HepG2 (cell line): Measurements from ENCODE around the gene SLC50A1. TPM values are rescaled to one million over a fixed set of nuclear protein-coding genes. Genes with fewer than 3 reads are reported as not detected.

Experiments used
- ETV6 ChIP-seq: sonication (generic); formaldehyde crosslinking; conservative IDR thresholded peaks from 2 replicates; pipeline ENCODE4 v1.4.0; 2020; ENCODE audit warnings: missing genetic modification reagents
- FOXJ3 ChIP-seq: sonication (generic); formaldehyde crosslinking; IDR thresholded peaks from 2 replicates; pipeline ENCODE4 v1.4.0; 2020; ENCODE audit warnings: missing genetic modification reagents, mild to moderate bottlenecking, borderline replicate concordance
- FOXP1 ChIP-seq, 2 experiments: fragments of 450-650 bp in 1 of 2; IDR thresholded peaks; 2 replicates each; pipeline ENCODE4 v1.6.1; 2017 to 2018; ENCODE audit warnings: antibody characterized with exemption in 1 of 2
- NFE2L1 ChIP-seq: sonication (generic); formaldehyde crosslinking; IDR thresholded peaks from 2 replicates; pipeline ENCODE4 v1.4.0; 2020; ENCODE audit warnings: missing genetic modification reagents, mild to moderate bottlenecking, borderline replicate concordance
- NFKBIZ ChIP-seq: IDR thresholded peaks from 2 replicates; pipeline ENCODE4 v1.6.1; 2018; ENCODE audit warnings: missing genetic modification reagents, missing compliant biosample characterization
- NR2F6 ChIP-seq, 2 experiments: IDR thresholded peaks; 2 replicates each; pipeline ENCODE4 v1.6.1; 2016; ENCODE audit warnings: antibody characterized with exemption in 1 of 2, mild to moderate bottlenecking in 1 of 2
- POGK ChIP-seq: sonication (generic); formaldehyde crosslinking; conservative IDR thresholded peaks from 2 replicates; pipeline ENCODE4 v1.8.0; 2022; ENCODE audit warnings: mild to moderate bottlenecking, moderate library complexity, missing genetic modification reagents
- RELA ChIP-seq: sonication (generic); formaldehyde crosslinking; IDR thresholded peaks from 2 replicates; pipeline ENCODE4 v1.4.0; 2020; ENCODE audit warnings: missing genetic modification reagents
- SRY ChIP-seq: sonication (generic); formaldehyde crosslinking; IDR thresholded peaks from 2 replicates; pipeline ENCODE4 v1.8.0; 2022; ENCODE audit warnings: mild to moderate bottlenecking, missing genetic modification reagents
- ZNF253 ChIP-seq: sonication (generic); formaldehyde crosslinking; IDR thresholded peaks from 2 replicates; pipeline ENCODE4 v1.8.0; 2022; ENCODE audit warnings: mild to moderate bottlenecking, missing genetic modification reagents, borderline replicate concordance
- ZNF605 ChIP-seq: sonication (generic); formaldehyde crosslinking; IDR thresholded peaks from 2 replicates; pipeline ENCODE4 v1.8.0; 2022; ENCODE audit warnings: mild to moderate bottlenecking, missing genetic modification reagents
- ZNF616 ChIP-seq: sonication (generic); formaldehyde crosslinking; IDR thresholded peaks from 2 replicates; pipeline ENCODE4 v1.5.0; 2020; ENCODE audit warnings: low read depth, mild to moderate bottlenecking, missing genetic modification reagents
- ZNF709 ChIP-seq: sonication (generic); formaldehyde crosslinking; IDR thresholded peaks from 2 replicates; pipeline ENCODE4 v1.5.0; 2020; ENCODE audit warnings: mild to moderate bottlenecking, missing genetic modification reagents
- ZNF770 ChIP-seq: sonication (generic); formaldehyde crosslinking; IDR thresholded peaks from 2 replicates; pipeline ENCODE4 v1.5.0; 2020; ENCODE audit warnings: mild to moderate bottlenecking, missing genetic modification reagents
- polyA plus RNA-seq, 8 experiments: library from polyadenylated mRNA; depleted of rRNA in 3 of 8; stranded (reverse) in 7 of 8; unstranded in 1 of 8; fragments of >200 nt; fragmentation: Illumina TruSeq in 4 of 8; extraction: Trizol in 4 of 8; gene quantifications; 2 replicates each; pipeline versions ENCODE4 v1.2.1 to v1.2.3, GENCODE V29; 2011 to 2016; ENCODE audit warnings: low read depth in 4 of 8, missing spikeins in 1 of 8, mixed read lengths in 1 of 8; ENCODE audit not compliant: insufficient read depth in 1 of 8
- total RNA-seq, 5 experiments: library from RNA; depleted of rRNA; stranded (reverse); fragments of >200 nt; fragmentation: Illumina TruSeq; extraction: Trizol; gene quantifications; 2 replicates each; pipeline ENCODE4 v1.2.3, GENCODE V29; 2016; ENCODE audit warnings: low read depth in 1 of 5
- TF ChIP-seq, protein P1 (sequence below): sonication (generic); formaldehyde crosslinking; IDR thresholded peaks from 2 replicates; pipeline ENCODE4 v1.4.0; 2020; ENCODE audit warnings: missing genetic modification reagents, low read depth, mild to moderate bottlenecking, borderline replicate concordance
- TF ChIP-seq, protein P2 (sequence below): sonication (generic); formaldehyde crosslinking; IDR thresholded peaks from 2 replicates; pipeline ENCODE4 v1.4.0; 2020; ENCODE audit warnings: missing genetic modification reagents
- TF ChIP-seq, protein P3 (sequence below): IDR thresholded peaks from 2 replicates; pipeline ENCODE4 v1.6.1; 2016; ENCODE audit warnings: missing biosample characterization, missing genetic modification reagents, low read depth
- TF ChIP-seq, protein P4 (sequence below): sonication (generic); formaldehyde crosslinking; IDR thresholded peaks from 2 replicates; pipeline ENCODE4 v1.5.0; 2020; ENCODE audit warnings: mild to moderate bottlenecking, missing genetic modification reagents, borderline replicate concordance

The SLC50A1 gene
- total and polyA plus RNA-seq, 2 of the 13 experiments (the other 11 are each of a cell fraction or from before 2014, with no cell fraction given): 22.5 to 46.8 TPM

DNA sequence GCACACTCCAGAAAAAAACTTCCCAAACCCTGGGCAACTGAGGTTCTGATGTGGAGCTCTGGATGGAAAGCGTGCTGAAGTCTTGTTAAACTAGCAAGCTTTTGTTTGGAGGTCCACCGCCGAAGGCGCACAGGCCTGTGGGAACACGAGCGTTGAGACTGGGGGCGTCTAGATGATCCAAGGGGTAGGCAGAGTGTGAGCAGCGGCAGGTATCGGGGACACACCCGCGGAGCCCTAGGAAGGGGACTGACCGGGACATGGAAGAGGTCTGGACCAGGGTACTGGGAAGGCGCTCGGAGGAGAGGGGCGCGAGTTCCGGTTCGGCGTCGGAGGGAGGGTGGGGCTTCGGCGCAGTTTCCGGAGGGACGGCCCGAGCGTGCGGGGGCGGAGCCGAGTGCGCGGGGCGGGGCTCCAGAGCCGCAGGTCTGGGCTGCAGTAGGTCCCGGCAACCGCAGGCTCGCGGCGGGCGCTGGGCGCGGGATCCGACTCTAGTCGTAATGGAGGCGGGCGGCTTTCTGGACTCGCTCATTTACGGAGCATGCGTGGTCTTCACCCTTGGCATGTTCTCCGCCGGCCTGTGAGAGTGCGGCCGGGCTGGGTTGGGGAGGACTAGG lies at the start of gene SLC50A1 (continued):
- TF ChIP-seq, protein P1, sequence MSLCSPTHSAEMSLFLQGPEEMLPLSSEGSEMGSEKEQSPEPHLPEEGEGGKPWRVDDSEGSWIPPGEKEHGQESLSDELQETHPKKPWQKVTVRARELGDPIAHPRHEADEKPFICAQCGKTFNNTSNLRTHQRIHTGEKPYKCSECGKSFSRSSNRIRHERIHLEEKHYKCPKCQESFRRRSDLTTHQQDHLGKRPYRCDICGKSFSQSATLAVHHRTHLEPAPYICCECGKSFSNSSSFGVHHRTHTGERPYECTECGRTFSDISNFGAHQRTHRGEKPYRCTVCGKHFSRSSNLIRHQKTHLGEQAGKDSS (CRISPR knock-in tag): peak; percentile 69; the same call in 1 of the 2 replicates
- TF ChIP-seq NFKBIZ: no peak
- no peak for TF ChIP-seq NR2F6 (IDR thresholded peaks at IDR 0.05)
- TF ChIP-seq NR2F6 (CRISPR knock-in tag; IDR thresholded peaks at IDR 0.05): peak; percentile 39
- peak; percentile 67; the same call in 1 of the 2 replicates for TF ChIP-seq ZNF709 (CRISPR knock-in tag)
- TF ChIP-seq RELA: peak; percentile 35; the same call in 1 of the 2 replicates
- no peak for TF ChIP-seq FOXJ3 (CRISPR knock-in tag)
- TF ChIP-seq ZNF605 (CRISPR knock-in tag): peak; percentile 96
- TF ChIP-seq, protein P2, sequence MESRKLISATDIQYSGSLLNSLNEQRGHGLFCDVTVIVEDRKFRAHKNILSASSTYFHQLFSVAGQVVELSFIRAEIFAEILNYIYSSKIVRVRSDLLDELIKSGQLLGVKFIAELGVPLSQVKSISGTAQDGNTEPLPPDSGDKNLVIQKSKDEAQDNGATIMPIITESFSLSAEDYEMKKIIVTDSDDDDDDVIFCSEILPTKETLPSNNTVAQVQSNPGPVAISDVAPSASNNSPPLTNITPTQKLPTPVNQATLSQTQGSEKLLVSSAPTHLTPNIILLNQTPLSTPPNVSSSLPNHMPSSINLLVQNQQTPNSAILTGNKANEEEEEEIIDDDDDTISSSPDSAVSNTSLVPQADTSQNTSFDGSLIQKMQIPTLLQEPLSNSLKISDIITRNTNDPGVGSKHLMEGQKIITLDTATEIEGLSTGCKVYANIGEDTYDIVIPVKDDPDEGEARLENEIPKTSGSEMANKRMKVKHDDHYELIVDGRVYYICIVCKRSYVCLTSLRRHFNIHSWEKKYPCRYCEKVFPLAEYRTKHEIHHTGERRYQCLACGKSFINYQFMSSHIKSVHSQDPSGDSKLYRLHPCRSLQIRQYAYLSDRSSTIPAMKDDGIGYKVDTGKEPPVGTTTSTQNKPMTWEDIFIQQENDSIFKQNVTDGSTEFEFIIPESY (CRISPR knock-in tag): no peak
- TF ChIP-seq ZNF616 (CRISPR knock-in tag): 0 out of 2 replicates have a peak, but pooled peaks have one; percentile 39
- peak; percentile 6; the same call in 1 of the 2 replicates for TF ChIP-seq ZNF770 (CRISPR knock-in tag)
- TF ChIP-seq SRY (CRISPR knock-in tag): peak; percentile 65; the same call in 1 of the 2 replicates
- no peak for TF ChIP-seq NFE2L1
- TF ChIP-seq ETV6 (CRISPR knock-in tag): no peak
- no peak for TF ChIP-seq FOXP1 (IDR thresholded peaks at IDR 0.05)
- no peak for TF ChIP-seq FOXP1 (CRISPR knock-in tag; IDR thresholded peaks at IDR 0.05)
- TF ChIP-seq, protein P3, sequence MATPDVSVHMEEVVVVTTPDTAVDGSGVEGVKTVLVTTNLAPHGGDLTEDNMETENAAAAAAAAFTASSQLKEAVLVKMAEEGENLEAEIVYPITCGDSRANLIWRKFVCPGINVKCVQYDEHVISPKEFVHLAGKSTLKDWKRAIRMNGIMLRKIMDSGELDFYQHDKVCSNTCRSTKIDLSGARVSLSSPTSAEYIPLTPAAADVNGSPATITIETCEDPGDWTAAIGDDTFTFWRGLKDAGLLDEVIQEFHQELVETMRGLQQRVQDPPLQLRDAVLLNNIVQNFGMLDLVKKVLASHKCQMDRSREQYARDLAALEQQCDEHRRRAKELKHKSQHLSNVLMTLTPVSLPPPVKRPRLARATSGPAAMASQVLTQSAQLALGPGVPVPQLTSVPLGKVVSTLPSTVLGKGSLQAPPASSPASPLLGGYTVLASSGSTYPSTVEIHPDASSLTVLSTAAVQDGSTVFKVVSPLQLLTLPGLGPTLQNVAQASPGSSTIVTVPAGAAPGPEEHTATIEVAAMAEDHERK (CRISPR knock-in tag): 0 out of 2 replicates have a peak, but pooled peaks have one; percentile 27
- TF ChIP-seq ZNF253 (CRISPR knock-in tag): no peak
- TF ChIP-seq POGK: peak; percentile 45; the same call in 1 of the 2 replicates
- TF ChIP-seq, protein P4, sequence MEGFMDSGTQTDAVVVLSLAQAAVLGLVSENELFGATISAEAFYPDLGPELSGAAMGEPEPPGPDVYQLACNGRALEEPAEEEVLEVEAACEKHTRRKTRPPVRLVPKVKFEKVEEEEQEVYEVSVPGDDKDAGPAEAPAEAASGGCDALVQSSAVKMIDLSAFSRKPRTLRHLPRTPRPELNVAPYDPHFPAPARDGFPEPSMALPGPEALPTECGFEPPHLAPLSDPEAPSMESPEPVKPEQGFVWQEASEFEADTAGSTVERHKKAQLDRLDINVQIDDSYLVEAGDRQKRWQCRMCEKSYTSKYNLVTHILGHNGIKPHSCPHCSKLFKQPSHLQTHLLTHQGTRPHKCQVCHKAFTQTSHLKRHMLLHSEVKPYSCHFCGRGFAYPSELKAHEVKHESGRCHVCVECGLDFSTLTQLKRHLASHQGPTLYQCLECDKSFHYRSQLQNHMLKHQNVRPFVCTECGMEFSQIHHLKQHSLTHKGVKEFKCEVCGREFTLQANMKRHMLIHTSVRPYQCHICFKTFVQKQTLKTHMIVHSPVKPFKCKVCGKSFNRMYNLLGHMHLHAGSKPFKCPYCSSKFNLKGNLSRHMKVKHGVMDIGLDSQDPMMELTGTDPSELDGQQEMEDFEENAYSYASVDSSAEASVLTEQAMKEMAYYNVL: peak; percentile 76; the same call in 1 of the 2 replicates
